ENCODE results near the gene TRIP11. TPM values are rescaled to one million over a fixed set of nuclear protein-coding genes. Genes with fewer than 3 reads are reported as not detected.

The TRIP11 gene
- polyA plus RNA-seq, 3 donors = 6.1 to 15.6 (median 13.4) TPM

GRCh38 chr14:91945751-91946621 is 93.9 kb downstream of the TRIP11 start:
- Mint-ChIP-seq H3K9me3 (no peaks in the 10 kb centered on the region), H3K27ac (no peak overlapping the region), H3K4me1 (peaks cover 27% of the 10 kb centered on the region), H3K36me3 (no peaks in the 10 kb centered on the region), H3K4me3 (peak overlapping the region in 1 of 2 donors; percentile 97), H3K27me3 (ENCODE audit: low read depth in 3 of 3) (peaks cover 6 to 20% (median 14%) of the 10 kb centered on the region in 3 donors)
- no peaks in the 10 kb centered on the region for H3K79me2 ChIP-seq (ENCODE audit: insufficient read depth, low read length)
- H3K36me3 ChIP-seq (replicated peaks in 1 of 2; ENCODE audit: control insufficient read depth in 1 of 2, insufficient read depth in 2 of 2, low read length in 2 of 2) = no peaks in the 10 kb centered on the region
- H2AFZ ChIP-seq (ENCODE audit: insufficient read depth, low read depth, low read length, poor library complexity, severe bottlenecking) = peak overlapping the region; percentile 66
- H4K20me1 ChIP-seq (ENCODE audit: insufficient read depth, low read length) = no peaks in the 10 kb centered on the region
- peak overlapping the region; percentile 88 for H3K4me2 ChIP-seq (replicated peaks; ENCODE audit: extremely low read depth, low read length, poor library complexity, severe bottlenecking)
- H3K9me3 ChIP-seq (replicated peaks in 1 of 2; ENCODE audit: control insufficient read depth in 1 of 2, insufficient read depth in 1 of 2, low read length in 2 of 2) = no peaks in the 10 kb centered on the region
- WGBS (ENCODE audit: insufficient coverage) = 86% methylated on average over 5 of the region's 10 CpGs
- H3K4me1 ChIP-seq (ENCODE audit: control insufficient read depth in 1 of 2, insufficient read depth in 2 of 2, low read length in 2 of 2) = peaks cover 18 to 24% of the 10 kb centered on the region in 2 donors
- H3K4me3 ChIP-seq (replicated peaks in 1 of 3; ENCODE audit: low read depth in 2 of 3, low read length in 3 of 3) = no peak overlapping the region
- H3K27ac ChIP-seq (ENCODE audit: low read depth in 1 of 2, low read length in 2 of 2) = no peak overlapping the region
- DNase-seq = no peak
- H3K9ac ChIP-seq (ENCODE audit: insufficient read depth, low read length, poor library complexity, severe bottlenecking) = no peak overlapping the region
- TF ChIP-seq CTCF (IDR thresholded peaks at IDR 0.05) = no peak
- peaks cover 7 to 16% of the 10 kb centered on the region in 2 donors for H3K27me3 ChIP-seq (ENCODE audit: control insufficient read depth in 2 of 2, insufficient read depth in 2 of 2, low read length in 2 of 2)
- intact Hi-C loops (cut with micrococcal nuclease) = no loop called here

GRCh38 chr14:91942946-91943345 is 96.9 kb downstream of the TRIP11 start:
- no peak for DNase-seq
- Histone ChIP-seq H3K4me1 (ENCODE audit: control insufficient read depth in 1 of 2, insufficient read depth in 2 of 2, low read length in 2 of 2) (peaks cover 18 to 24% of the 10 kb centered on the region in 2 donors), H3K4me3 (replicated peaks in 1 of 3; ENCODE audit: low read depth in 2 of 3, low read length in 3 of 3) (no peak overlapping the region), H3K27ac (ENCODE audit: low read depth in 1 of 2, low read length in 2 of 2) (no peak overlapping the region), H3K36me3 (replicated peaks in 1 of 2; ENCODE audit: control insufficient read depth in 1 of 2, insufficient read depth in 2 of 2, low read length in 2 of 2) (no peaks in the 10 kb centered on the region), H3K9me3 (replicated peaks in 1 of 2; ENCODE audit: control insufficient read depth in 1 of 2, insufficient read depth in 1 of 2, low read length in 2 of 2) (no peaks in the 10 kb centered on the region), H4K20me1 (ENCODE audit: insufficient read depth, low read length) (no peaks in the 10 kb centered on the region), H3K79me2 (ENCODE audit: insufficient read depth, low read length) (no peaks in the 10 kb centered on the region), H3K9ac (ENCODE audit: insufficient read depth, low read length, poor library complexity, severe bottlenecking) (no peak overlapping the region), H2AFZ (ENCODE audit: insufficient read depth, low read depth, low read length, poor library complexity, severe bottlenecking) (no peak overlapping the region), H3K4me2 (replicated peaks; ENCODE audit: extremely low read depth, low read length, poor library complexity, severe bottlenecking) (no peak overlapping the region), H3K27me3 (ENCODE audit: control insufficient read depth in 2 of 2, insufficient read depth in 2 of 2, low read length in 2 of 2) (peaks cover 6 to 14% of the 10 kb centered on the region in 2 donors)
- no peak for TF ChIP-seq CTCF (IDR thresholded peaks at IDR 0.05)
- Mint-ChIP-seq H3K4me3 (no peak overlapping the region), H3K27me3 (ENCODE audit: low read depth in 3 of 3) (peaks cover 3 to 17% (median 14%) of the 10 kb centered on the region in 3 donors), H3K27ac (peak overlapping the region in 1 of 7 donors; percentile 8), H3K9me3 (no peaks in the 10 kb centered on the region), H3K36me3 (no peaks in the 10 kb centered on the region), H3K4me1 (peaks cover 28% of the 10 kb centered on the region)
- intact Hi-C loops (cut with micrococcal nuclease) = no loop called here
- WGBS (ENCODE audit: insufficient coverage) = 100% methylated on average over 2 of the region's 9 CpGs
